NAMALWA (cell line): ENCODE results near the gene PPP1R12B.
"Not testable (repeated sequence)": the region's sequence is repeated elsewhere in the genome, so short reads cannot be mapped to it uniquely, and the experiment has no call there.

ENCODE experiments used
- DNase-seq: peaks from one replicate; pipeline ENCODE4 v3.0.0-alpha.2; 2015; ENCODE audit warnings: low spot score

PPP1R12B gene

DNA sequence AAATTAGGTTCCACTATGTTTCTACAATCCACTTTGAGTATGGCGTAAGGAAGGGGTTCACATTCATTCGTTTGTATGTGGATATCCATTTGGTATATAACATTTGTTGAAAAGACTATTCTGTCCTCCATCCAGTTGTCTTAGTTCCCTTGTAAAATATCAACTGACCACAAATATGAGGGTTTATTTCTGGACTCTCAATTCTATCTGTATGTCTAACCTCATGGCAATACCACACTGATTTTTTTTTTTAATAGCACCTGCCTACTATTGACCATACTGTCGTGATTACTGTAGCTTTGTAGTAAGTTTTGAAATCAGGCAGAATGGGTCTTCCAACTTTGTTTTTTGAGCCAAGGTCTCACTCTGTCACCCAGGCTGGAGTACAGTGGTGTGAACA is 263.5 kb downstream of the PPP1R12B start:
- DNase-seq: not testable (repeated sequence)

DNA sequence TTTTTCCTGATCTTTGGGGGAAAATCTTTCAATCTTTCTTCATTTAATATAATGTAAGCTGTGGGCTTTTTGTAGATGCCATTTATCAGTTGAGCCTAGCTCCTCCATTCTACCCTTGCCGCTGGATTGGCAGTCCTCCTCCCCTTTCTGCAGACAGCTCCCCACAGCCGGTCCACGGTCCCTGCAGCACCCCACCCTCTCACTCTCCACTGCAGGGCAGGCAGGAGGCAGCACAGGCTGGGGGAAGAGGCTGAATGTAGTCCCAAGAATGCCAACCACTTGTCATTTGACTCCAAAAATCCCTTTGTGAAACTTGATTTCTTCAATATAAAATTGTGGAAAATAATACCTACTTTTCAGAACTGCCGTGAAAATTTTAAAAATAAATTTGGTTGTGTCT is 265.1 kb downstream of the PPP1R12B start:
- no peak for DNase-seq

DNA sequence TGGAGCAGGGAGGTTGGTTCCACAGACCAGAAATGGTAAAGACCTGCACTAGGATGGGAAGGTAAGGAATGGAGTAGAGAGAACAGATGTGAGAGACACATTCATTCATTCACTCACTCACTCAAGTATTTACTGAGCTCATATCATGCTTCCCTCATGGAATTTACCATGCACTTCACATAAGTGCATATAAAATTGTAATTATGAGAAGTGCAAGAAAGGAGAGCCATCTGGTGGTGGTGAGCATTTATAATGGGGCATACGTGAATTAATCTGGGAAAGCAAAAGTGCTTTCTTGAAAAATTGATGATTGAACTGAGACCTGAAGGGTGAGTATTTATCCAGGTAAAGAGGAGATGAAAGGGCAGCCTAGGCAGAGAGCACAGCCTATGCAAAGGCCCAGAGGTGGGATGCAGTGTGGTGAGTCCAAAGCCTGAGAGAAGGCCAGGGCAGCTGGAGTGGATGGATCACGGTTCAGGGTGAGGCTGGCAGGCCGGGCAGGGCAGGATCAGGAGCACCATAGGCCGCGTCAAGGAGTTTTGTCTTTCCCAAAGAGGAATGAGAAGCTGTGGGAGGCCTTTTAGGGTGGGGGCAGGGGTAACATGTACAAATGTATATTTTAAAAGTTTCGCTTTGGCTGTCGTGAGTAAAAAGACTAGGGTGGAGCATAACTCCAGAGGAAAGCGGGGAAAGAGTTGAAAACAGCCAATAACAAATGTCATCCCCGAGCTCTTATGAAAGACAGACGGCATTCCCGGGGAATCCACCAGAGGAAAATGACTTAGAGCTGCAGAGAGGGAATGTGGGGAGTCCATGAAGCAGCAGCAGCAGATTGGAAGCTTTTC is 266.1 kb downstream of the PPP1R12B start:
- peak; percentile 36 for DNase-seq

DNA sequence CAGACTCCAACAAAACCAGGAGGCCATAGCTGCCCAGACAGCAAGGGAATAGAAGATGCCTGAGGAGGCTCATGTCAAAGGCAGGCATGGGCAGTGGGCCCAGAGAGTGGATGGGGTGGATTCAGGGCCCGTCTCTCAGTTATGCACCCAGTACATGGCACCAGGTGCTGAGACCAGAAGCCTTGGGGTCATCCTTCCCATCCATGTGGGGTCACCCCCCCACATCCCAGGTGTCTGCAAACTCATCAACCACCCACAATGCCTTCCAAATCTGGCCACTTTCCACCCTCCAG is 266.7 kb downstream of the PPP1R12B start:
- DNase-seq: not testable (repeated sequence)

DNA sequence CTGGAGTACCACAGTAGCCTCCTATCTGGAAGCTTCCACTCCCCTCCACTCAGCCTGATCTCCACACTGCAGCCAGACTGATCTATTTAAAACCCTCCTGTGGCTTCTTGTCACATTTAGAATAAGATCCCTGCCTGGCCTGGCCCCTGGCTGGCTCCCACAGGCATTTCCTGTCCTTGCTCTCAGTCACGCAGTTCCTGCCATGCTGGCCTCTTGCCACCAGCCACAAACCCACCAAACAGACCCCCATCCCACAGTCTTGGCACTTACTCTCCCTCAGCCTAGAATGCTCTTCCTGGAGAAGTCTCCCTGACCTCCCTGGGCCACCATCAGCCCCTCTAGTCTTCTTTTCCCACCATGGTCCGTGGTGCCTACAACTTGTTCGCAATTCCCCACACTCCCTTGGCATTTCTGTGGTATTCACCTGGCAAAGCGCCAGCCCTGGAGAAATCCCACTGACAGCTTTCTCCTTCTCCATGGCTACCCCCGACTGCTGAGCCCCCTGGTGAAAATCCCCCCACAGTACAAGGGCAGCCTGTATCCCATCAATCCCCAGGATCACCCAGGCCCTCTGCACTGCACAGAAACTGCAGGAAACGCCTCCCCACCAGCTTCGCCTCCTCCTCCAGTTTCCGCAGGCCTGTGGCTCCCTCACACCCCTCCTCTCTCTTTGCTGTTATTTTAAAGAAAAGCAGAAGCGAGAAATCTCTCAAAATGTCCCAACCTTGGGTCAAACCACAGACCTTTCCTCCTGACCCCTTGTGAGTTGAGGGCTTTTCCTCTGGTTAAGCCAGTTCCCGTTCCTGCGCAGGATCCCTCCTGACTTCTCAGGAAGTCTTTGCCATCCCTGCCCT is 267.2 kb downstream of the PPP1R12B start:
- DNase-seq: peak; percentile 60

DNA sequence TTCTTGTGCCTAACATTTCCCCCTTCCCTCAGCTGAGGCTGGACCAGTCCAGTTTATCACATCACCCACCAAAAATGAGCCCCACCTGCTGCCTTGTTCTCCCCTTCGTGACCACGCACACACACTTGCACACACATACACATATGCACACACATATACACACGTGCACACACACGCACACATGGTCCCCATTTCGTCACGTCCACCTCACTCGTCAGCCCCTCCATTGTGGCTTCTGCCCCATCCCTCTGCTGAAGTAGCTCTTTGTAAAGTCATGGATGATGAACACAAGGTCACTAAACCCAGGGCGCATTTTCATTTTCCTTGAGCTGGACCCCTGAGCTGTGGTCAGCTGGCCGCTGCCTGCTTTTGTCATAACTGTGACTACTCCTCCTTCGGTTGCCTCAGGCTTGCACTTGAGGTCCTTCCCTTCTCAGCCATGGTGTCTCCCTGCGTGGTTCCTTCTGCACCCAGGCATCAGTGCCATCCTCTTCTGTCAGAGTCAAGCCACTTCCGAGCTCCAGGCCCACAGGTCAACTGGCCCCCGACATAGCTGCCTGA is 267.9 kb downstream of the PPP1R12B start:
- DNase-seq: peak; percentile 16

DNA sequence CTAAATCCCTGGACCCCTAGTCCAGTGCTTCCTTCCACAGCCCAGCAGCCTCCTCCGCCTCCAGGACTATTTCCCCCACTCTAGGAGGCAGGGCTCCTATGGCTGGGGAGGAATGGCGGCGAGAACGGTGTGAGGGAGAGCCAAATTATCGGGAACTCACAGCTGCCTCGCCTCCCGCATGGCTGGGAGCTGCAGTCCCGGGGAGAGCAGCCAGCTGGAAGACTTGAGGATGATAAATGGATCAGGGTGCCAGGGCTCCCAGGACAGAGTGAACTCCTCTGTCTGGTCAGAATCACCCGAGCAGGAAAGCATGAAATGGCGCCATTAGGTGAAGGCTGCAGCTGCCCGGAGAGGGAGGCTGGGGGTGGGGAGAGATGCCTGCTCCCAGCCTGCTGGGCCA is 270.5 kb downstream of the PPP1R12B start:
- DNase-seq: not testable (repeated sequence)

DNA sequence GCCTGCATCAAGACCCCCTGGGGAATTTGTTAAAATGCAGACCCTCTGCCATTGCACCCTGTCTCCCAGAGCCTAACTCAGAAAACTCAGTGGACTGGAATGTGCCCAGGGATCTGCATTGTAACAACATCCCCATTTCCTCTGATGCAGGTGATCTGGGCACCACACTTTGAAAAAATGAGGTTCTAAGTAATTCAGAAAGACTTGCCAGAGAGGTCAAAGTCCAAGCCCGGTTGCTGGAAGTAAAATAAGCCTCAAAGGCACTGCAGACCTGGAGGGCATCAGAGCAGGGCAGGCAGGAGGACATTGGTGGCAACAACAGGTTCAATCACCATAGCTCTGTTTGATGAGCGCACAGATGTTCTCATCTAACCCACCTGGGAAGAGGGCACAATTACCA is 271.0 kb downstream of the PPP1R12B start:
- DNase-seq: no peak

DNA sequence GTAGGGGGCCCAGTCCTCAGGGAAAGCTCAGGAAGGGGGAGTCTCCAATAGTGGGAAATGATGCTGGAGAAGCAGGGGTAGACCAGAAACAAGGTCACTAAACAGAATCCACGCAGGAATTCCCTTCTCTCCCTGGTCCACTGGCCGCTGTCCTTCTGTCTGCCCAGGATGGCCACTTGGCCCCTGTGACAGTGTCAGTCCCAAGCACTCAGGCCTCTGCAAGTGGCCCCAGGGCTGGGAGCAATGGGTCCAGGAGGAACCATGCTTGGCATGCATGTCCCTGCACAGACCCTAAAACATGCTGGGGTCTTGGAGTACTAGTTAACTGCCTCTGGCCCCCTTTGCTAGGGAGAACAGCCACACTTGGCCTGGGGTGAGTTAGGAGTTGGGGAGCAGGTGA is 271.5 kb downstream of the PPP1R12B start:
- not testable (repeated sequence) for DNase-seq

DNA sequence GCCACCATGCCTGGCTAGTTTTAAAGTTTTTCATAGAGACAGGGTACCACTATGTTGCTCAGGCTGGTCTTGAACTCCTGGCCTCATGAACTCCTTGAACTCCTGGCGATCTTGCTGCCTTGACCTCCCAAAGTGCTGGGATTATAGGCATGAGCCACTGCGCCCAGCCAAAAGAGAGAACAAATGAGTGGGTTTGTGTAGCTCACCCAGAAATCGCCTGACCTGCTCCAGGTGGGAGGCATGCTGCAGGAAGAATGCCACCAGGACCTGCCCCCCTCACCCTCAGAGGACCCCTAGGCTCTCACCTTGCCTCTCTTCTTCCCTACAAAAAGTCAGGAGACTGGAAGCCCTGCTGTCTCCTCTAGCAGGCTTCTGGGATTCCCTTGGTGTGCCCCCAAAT is 272.9 kb downstream of the PPP1R12B start:
- DNase-seq: no peak

DNA sequence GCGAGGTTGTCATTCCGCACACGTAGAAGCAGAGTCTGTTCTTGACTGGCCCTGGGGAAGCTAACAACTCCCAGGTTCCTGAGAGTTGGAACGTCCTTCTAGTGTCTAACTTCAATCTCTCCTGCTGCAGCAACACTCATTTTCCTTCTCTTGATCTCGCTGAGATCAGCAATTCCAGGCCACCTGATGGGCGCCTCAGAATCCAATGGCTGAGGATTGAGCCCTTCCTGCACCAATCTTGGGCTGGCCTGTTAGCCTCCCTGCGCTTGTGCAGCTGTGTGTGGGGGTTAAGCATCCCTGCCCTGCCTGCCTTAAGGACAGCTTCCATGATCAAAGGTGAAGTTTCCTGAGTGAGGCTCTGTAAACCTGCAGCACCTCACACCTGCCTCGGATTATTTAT is 273.9 kb downstream of the PPP1R12B start:
- DNase-seq: no peak

DNA sequence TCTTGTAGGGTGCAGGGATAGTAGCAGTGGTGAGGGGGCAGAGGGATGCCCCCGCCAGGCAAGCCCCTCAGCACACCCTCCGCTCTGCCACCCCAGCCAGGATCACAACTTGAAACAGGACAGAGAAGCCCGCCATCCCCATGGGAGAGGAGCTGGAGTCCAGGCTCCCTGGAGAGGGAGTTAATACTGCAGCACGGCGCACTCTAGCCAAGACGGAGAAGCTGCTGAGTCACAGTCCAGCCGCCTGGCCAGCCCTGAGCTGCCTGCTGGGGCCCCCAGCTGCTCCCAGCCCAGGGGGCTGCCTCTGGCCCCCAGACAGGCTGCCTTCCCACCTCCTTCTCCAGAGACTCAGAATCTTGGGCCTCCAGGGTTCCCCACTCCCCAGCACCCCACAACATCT is 274.6 kb downstream of the PPP1R12B start:
- no peak for DNase-seq

DNA sequence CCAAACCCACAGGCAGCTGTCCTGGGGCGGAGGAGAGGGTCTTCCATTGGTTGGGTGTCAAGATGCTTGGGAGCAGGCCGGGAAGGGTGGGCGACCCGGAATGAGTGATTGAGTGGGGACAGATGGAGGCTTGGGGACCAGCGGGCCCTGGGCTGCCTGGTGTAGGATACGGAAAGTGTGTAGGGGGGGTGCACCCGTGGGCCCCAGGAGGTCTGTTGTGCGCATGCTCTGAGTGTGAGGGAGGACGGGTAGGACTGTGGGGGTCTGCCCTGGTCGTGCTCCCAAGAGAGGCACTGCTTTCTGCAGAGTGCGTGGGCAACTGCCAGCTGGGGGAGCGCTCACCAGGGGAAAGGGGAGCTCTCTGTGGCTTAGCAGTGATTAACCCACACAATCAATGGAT is 275.0 kb downstream of the PPP1R12B start:
- not testable (repeated sequence) for DNase-seq

DNA sequence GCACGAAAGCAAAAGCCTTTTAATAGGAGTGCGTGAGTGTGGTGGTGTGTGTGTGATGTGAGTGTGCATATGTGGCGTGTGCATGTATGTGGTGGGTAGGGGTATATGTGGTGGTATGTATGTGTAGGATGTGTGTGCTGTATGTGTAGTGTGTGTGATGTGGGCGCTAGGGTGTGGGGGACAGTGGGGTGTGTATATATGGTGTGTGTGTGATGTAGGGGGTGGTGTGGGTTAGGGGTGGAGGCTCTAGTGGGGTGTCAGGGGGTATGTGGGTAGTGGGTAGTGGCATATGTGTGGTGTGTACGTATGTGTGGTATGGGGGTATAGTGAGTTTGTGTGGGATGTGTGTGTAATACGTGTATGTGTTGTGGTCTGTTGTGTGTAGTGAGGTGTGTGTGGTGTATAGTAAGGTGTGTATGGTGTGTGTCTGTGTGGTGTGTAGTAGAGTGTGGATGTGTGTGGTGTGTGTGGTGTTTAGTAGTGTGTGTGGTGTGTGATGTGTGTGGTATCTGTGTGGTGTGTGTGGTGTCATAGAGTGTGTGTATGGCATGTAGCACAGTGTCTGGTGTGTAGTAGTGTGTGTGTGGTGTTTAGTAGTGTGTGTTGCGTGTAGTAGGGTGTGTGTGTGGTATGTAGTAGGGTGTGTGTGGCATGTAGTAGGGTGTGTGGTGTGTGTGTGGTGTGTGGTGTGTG is 275.7 kb downstream of the PPP1R12B start:
- no peak for DNase-seq

DNA sequence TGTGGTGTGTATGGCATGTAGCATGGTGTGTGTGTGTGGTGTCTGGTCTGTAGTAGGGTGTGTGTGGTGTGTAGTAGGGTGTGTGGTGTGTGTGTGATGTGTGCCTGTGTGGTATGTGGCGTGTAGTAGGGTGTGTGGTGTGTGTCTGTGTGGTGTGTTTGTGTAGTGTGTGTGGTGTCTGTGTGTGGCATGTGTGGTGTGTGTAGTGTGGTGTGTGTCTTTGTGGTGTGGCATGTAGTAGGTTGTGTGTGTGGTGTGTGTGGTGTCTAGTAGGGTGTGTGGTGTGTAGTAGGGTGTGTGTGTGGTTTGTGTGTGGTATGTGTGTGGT is 276.2 kb downstream of the PPP1R12B start:
- DNase-seq: peak; percentile 17

DNA sequence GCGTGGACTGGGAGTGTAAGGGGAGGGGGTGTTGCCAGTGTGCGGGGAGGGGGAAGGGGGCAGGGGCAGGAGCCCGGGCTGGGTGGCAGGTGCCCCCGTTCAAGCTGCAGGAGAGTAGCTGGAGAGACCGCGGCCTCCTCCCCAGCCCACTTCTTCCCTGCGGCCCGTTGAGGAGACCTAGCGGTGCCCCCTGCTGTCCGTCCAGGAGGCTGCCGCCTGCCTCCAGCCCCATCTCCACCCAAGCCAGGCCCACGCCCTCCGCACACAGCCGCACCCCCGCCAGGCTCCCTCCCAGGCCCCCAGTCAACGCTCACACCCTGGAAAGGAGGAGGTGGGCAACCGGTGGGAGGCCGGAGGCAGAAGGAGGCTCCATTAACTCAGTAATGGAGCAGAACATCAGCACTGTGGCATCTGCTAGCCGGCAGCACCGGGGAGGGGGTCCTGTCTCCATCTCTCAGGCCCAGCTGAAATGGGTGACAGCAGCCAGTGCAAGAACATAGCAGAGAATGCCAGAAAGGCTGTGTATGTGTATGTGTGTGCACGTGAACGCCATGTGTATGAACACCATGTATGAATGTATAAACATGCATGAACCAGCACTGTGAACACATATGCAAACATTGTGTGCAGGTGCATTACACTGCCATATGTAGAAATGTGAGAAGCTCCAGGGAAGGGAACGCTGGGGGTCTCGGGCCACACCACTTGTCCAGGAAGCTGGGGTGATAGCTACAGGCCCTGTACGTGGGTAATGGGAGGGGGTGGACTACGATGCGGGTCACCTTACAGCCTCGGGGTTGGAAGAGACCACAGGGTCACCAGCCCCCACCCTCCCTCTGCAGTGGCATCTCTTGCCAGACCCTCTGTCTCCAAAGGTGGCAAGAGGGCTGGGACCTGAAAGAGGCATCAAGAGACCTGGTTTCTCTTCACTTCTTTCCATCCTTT is 277.2 kb downstream of the PPP1R12B start:
- peak; percentile 77 for DNase-seq

DNA sequence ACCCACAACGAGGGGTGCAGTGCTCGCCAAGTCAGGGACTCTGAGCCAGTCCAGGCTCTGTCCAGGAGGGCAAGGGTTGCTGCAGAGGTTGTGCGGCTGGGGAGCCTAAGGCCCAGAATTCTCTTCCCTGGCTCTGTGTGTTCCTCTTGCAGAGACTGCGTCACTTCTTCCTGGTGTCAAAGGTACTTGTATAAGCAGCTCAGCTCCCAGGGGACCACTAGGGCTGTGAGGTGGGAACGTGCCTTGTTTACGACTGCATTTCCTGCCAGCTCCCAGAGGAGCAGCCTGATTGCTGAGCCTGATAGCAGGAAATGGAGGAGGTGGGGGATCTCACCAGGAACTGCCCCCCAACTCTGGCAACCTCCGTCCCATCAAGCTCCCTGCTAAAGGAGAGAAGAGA is 278.5 kb downstream of the PPP1R12B start:
- DNase-seq: not testable (repeated sequence)

DNA sequence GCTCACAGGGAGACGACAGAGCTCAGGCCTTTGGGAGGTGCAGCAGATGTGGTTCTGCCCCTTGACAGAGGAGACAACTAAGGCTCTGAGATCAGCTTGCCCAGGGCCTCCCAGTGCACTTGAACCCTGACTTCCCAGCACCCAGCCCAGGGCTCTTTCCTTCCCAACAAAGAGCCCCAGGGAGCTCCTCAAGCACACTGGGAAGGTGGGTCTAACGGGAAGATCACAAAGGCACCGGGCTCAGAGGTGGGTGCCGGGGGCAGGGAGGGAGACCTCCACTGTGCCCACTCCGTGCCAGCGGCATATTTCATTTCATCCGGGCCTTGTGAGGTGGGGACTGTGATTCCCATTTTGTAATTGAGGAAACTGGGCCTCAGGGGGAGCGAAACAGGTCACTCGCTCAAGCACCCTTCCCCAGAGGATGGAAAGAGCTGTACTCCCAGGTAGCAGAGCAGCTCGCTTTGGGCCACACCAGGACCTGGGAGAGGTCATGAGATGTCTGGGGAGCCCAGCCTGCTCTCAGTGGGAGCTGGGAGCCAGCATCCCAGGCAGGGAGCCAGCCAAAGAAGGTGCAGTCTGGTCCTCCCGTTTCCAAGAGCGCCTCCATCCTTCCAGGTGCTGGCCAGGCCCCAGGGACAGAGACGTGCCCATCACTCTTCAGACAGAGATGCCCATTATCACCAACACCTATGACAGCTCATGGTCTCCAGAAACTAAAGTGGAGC is 279.5 kb downstream of the PPP1R12B start:
- DNase-seq: no peak

DNA sequence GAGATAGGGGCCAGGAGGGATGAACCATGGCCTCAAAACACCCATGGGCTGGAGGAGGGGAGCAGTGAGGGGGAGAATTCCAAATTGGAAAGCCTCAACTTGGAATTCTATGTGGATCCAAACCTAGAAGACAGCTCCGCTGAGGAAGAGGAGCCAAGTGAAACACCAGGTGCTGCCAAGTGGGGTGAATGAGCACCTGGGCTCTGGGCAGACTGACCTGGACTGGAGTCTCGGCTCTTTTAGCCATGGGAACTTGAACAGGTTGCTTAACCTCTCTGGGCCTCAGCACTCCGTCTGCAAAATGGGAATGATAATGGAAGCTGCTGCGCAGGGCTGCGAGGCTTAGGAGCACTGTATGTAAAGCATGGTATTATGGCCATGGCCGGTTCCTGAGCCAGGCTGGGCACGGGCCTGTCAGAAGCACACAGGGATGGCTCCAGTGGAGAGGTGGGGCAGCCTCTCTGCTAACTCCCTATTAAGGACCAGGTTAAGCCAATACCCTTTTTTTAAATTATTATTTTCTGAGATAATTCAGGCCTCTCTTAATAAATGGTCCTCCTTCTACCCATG is 280.2 kb downstream of the PPP1R12B start:
- no peak for DNase-seq

DNA sequence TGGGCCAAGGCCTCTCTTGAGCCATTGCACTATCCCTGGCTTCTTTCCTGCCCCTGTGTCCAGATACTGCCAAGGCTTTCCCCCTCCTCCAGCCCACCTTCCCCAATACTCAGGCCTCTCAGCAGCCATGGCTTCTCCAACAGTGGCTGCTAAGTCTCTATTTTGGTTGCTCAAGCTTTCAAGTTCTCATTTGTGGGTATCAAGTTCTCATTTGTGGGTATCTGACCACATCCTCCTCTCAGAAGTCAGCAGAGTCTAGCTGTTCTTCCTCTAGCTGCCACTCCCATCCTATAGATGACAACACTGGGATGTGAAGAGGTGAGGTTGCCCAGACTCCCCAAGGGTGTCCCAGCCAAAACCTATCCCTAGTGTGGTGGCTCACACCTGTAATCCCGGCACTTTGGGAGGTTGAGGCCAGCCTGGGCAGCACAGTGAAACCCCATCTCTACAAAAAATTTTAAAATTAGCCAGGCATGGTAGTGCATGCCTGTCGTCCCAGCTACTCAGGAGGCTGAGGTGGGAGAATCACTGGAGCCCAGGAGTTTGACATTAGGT is 280.8 kb downstream of the PPP1R12B start:
- not testable (repeated sequence) for DNase-seq
